Stromal cell of bone marrow (primary cell): ENCODE data around the gene NEO1.

Experiments
- DNase-seq: peaks from one replicate; pipeline ENCODE4 v3.0.0-alpha.2; 2012; ENCODE audit warnings: low read depth

NEO1 gene, protein sequence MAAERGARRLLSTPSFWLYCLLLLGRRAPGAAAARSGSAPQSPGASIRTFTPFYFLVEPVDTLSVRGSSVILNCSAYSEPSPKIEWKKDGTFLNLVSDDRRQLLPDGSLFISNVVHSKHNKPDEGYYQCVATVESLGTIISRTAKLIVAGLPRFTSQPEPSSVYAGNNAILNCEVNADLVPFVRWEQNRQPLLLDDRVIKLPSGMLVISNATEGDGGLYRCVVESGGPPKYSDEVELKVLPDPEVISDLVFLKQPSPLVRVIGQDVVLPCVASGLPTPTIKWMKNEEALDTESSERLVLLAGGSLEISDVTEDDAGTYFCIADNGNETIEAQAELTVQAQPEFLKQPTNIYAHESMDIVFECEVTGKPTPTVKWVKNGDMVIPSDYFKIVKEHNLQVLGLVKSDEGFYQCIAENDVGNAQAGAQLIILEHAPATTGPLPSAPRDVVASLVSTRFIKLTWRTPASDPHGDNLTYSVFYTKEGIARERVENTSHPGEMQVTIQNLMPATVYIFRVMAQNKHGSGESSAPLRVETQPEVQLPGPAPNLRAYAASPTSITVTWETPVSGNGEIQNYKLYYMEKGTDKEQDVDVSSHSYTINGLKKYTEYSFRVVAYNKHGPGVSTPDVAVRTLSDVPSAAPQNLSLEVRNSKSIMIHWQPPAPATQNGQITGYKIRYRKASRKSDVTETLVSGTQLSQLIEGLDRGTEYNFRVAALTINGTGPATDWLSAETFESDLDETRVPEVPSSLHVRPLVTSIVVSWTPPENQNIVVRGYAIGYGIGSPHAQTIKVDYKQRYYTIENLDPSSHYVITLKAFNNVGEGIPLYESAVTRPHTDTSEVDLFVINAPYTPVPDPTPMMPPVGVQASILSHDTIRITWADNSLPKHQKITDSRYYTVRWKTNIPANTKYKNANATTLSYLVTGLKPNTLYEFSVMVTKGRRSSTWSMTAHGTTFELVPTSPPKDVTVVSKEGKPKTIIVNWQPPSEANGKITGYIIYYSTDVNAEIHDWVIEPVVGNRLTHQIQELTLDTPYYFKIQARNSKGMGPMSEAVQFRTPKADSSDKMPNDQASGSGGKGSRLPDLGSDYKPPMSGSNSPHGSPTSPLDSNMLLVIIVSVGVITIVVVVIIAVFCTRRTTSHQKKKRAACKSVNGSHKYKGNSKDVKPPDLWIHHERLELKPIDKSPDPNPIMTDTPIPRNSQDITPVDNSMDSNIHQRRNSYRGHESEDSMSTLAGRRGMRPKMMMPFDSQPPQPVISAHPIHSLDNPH (N-terminal part only)

DNA sequence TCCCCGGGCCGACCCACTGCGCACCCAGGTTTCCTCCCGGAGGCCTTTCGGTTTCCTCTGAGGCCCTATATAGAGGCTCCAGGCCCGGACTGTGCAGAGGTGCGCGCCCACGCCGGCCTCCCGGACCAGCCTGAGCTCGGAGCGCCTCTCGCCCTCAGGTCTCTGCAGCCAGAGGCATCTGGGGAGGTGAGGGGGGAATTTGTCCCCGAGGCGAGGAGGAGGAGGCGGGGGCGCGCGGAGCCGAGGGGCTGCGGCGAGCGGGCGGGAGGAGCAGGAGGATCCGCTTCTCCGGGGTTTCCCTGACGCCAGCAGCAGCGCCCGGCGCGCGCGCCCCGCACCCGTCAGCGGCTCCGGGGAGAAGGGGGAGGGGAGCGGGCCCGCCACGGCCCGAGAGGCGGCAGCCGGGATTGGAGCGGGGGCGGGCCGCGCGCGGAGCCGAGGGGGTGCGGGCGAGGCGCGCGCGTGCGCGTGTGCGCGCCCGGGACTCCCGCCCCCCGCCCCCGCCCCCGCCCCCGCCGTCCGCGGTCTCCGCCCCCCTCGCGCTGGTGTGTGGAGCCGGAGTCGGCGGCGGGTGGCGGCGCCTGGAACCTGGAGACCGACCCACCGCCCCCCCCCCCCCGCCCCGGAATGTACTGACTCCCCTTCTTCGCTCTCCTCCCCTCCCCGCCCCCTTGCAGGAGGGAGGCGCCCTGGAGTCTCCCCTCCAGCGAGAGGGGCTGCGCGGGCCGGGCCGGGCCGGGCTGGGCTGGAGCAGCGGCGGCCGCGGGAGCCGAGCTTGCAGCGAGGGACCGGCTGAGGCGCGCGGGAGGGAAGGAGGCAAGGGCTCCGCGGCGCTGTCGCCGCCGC lies at the start of gene NEO1:
TSS of gene NEO1 (plus strand) at position 657 of the 846 bp plus-strand sequence. CDS start 213 bp downstream, outside the sequence.
- peak; percentile 63 for DNase-seq

DNA sequence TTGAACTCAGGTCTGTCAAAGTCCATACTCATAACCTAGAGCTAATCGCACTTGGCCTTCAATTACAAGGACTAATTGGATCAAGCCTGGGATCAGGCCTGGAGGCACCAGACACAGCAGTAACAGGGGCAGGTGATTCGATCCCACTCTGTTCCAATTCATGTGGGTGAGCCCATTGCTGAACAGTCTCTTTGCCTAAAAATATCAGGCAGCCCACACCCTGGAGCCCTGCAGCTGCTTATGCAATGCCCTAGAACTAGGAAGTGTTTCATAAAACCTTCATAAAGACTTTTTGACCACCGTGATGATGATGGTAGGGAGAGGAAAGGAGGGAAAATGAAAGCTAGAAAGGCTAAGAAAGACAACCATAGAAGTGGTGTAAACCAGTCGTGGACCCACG lies 47.8 kb upstream of the NEO1 start:
- no peak for DNase-seq

DNA sequence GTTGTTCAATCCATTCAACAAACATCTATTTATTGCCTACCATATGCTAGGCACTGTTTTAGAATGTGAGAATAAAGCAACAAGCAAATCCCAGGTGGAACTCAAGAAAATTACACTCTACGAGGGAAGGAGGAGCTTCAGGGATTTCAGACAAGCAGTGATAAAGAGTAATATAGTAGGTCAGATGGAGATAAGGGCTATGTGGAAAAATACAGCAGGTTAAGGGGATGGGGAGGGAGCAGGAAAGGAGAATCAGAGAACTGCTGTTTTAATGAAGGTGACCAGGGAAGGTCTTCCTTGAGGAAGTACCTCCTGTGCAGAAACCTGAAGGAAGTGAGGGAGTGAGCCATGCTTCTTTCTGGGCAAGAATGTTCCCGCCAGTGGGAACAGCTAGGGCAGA lies 47.2 kb upstream of the NEO1 start:
- no peak for DNase-seq

DNA sequence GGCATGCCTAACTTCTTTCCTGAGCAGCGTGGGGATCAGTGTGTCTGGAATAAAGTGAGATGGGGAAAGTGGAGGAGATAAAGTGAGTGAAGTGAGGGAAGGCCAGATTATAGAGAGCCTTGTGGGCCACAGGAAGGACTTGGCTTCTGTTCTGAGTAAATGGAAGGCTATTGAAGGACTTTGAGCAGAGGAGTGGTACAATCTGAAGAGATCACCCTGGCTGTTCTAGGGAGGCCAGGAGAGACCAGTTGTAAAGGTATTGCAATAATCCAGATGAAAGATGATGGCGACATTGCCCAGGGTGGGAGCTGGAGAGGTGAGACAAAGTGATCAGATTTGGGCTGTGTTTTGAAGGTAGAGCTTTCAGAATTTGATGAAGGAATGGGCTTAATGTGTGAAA lies 46.8 kb upstream of the NEO1 start:
- DNase-seq = no peak

DNA sequence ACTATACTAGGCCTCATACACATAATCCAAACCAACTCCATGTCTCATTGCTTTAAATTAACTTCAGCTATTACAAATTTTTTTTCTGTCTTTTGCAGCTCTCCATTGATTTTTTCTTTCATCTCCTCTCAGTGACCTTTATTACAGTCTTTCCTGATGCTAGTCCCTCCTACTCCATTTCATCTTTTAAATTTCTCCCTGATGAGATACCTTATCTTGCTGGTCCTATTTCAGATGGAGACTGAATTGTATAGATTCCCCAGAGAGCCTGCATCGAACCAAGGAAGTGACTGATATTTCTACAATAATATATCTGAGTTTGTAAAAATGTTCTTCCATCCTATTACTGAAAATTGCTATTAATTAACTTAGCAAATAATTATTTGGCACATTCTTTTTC lies 45.7 kb upstream of the NEO1 start:
- DNase-seq = no peak

DNA sequence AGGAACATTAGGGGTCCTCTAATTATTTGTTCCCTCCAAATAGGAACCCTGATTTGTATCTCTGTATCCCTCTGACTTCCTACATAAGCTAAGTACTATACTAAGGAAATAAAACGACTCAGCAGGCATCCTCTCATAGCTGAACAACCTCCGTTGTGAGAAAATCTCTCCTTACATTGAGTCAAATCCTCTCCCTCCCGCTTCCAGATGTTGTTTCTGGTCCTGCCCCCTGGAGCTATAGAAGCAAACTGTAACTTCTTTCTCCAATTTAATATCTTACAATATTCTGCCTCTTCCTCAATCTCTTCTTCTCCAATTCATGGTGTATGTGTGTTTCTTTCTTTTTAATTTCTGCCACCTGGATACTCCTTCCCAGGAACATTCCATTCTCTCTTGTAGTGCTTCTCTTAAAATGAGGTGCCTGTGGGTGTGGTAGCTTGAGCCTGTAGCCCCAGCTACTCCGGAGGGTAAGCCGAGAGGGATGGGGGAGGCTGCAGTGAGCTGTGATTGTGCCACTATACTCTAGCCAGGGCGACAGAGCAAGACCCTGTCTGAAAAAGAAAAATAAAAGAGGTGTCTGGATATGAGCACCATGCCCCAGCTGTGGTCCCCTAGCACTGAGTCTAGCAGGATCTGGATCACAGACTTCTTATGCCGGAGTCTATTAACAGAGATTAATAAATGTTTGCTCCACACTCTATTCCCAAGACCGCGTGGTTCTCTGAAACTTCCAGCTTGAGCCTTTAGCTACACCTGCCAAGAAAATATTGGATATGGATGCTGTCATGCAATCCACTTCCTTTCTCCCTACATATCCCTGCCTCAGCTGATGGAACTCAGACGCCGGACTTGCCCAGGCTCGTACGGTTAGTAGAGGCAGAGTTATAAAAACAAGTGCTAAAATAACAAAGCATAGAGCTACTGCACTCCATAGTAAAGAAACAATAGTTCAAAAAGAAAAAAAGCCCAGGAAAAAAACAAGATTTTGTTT lies 42.9 kb upstream of the NEO1 start:
- DNase-seq = no peak

DNA sequence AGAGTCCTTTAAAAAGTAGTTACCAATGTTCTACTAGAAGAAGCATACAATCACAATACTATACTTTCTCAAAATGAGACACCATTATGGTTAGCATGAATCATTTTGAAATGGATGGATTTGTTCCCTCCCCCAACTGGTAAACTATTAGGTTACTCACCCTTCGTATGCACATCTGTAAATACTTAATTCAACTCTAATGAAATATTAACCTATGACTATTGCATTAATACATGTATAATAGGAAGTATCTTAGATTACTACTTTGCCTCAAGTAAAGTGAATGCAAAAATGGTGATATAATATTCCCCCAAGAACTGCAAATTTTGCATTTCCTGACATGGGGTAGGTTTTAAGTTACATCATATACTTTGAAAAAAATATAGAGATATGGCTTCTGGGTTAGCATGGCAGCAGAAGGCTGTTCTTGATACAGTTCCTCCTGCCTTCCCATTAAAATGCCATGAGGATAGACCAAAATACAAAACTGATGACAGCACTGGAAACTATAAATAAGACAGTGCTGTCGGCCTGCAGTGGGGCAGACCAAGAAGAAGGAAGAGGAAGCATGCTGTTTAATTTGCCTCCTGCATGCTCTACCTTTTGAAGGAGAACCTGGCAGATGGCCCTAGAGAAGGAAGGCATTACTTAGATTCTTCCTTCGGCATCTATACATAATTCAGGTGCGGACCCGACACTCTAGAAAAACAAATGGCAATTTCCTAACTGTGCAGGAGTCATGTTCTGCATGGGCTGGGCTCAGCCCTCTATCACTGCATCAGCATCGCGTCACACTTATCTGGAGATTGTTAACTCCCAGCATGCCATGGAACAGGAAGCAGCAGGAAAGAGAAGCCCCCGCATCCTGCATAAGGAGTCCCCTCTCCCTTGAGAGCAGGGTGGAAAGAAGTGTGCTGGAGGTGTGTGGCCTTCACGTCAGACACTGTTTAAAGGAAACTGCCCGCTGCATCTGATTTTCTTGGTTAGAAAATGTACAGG lies 41.8 kb upstream of the NEO1 start:
- no peak for DNase-seq

DNA sequence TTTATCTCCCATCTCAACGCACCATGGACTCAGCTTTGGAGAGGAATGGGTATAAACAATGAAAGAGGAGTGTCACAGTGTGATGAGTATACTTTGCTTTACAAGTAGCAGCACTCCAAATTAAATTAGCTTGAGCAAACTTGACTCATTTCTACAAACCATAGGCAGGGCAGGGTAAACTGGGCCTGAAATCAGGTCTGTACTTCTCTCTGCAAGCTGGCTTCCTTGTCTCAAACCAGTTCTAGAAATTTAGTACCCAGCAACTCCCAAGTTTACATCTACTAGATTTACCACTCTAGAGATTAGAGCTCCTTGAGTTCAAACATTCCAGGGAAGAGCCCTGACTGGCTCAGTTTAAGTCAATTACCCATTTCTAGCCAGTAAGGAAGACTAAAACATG lies 37.4 kb upstream of the NEO1 start:
- no peak for DNase-seq

DNA sequence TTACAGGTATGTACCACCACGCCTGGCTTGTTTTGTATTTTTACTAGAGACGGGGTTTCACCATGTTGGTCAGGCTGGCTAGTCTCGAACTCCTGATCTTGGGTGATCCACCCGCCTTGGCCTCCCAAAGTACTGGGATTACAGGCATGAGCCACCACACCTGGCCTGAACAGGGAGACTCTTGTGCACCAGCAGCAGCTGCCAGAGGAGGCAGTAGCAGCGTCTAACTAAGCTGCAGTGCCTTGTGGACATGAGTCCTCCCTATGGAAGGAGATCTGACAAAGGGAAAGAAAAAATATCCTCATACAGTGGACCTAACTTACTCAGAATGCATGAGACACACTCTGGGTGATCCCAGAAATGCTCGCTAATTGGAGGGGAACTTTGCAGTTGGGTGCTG lies 36.8 kb upstream of the NEO1 start:
- DNase-seq = no peak

DNA sequence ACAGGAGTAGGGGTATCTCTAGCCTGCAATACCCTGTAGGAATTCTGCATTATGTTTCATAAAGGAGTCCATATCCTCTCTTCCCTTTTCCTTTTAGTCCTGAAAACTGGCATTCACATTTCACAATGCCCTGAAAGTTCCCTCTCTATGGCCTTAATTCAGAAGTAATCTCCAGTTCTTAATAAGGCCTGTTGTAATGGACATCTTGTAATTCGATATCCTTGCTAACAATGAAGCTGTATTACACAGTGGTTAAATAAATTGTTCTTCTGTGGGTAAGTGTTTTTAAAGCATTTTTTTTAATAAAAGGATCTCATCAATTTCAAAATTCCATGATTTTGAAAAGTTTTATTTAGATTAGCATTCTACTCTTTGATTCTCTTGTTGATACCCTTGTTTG lies 34.3 kb upstream of the NEO1 start:
- DNase-seq = no peak

DNA sequence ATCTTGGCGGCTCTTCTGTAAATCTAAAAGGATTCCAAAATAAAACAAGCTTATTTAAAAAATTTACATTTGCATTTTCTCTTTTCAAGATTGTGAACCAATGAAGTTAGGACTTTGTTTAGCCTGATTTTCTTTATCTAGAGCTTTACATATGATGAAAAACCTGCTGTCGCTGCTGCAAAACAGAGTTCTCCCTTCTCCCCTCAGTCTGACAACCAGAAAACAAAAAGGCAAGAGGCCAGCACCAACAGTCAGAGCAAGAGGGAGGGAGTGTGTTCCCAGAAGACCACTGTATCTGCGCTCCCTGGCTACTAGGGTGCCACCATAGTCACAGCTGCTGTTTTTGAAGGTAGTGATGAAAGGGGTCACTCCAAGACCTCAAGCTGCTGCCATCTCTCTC lies 33.1 kb upstream of the NEO1 start:
- DNase-seq = no peak

DNA sequence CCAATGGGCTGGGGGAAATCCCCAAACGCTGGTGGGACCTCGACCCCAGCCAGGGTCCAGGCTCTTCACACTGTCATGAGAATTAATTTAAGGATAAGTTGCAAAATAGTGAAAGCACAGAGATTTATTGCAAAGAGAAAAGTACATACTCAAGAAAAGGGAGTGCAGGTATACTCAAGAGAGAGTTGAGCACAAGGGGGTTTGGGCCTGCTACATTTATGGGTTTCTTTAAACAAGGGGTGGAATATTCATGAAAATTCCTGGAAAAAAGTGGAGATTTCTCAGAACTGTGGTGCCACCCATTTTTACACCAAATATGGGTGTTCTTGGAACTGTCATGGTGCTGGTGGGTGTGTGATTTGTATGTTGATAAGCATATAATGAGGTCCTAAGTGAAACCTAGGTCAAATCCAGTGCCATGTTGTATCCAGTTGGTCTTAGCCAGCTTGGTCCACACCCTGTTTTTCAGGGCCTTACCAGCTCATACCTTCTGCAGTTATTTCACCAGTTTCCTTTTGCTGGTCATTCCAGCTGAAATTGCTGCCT lies 32.6 kb upstream of the NEO1 start:
- no peak for DNase-seq

DNA sequence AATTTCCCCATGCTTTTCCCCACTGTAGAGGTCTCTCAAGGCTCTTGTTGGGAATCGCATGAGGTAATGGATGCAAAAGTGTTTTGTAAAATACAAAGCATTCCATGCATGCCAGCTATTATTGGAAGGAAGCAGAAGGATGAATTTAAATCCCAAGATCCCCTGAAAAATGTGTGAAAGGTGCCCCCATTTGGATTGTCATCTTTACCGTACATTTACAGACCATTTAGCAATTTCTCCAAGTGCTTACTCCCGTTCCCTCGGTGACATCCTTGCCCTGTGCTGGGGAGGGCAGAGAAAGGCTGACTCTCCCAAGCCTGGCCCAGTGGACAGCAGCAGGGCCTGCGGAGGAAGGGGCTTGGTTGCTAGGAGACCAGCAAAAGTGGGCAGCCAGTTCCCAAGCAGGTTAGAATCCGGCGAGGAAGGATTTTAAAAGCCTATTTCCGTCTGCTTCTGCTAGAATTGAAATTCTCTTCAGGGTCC lies 31.1 kb upstream of the NEO1 start:
- DNase-seq = no peak

DNA sequence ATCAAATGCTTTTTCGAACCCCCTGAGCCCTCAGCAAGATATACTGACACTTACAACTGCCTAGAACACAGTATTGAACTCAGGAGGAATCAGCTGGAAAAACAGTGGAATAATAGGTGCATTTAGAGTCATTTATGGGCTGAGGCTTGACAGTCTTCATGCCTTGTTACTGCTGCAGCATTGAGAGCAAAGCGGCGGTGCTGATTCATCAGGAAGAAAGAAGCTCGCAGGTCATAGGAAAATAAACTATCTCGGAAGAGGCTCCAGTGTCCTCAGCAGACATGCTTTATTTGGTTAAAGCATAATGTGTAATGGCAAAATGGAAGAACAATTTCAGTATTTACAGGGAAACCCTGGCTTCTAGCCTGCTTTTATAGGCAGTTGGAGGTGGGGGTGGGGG lies 30.1 kb upstream of the NEO1 start:
- DNase-seq = no peak

DNA sequence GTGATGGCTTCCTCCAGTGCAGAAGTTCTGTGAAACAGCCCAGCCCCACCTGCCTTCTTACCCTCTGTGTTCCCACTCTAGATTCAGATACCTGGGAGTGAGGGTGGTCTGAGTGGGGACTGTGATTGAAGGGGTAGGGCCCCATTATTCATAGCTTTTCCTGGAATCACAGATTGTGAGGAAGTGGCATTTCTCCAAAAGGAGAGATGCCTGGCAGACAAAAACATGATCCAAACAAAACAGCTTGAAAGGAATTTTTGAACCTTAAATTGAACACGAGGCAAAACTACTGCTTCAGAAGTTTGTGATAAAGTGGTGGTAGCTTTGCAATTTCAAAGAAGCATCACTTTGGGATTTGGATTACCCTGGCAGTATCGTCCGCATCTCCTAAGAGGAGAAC lies 29.2 kb upstream of the NEO1 start:
- DNase-seq = no peak

DNA sequence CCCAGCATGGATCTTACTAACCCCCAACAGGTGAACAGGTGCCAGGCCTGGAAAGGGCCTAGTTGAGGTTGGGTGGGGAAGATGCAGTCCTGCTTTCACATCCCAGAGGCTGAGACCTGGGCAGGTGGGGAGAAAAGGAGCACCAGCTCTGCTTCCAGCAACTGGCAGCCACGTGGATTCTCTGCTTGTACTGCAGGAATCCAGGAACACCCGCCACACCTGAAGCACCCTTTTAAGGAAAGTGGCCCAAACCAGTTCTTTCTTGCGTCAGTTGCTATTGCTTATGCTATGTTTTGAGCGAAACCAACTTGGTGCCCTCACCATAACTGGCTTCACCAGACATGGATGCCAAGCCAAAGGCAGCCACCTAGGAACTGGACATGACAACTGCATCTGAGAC lies 28.1 kb upstream of the NEO1 start:
- no peak for DNase-seq

DNA sequence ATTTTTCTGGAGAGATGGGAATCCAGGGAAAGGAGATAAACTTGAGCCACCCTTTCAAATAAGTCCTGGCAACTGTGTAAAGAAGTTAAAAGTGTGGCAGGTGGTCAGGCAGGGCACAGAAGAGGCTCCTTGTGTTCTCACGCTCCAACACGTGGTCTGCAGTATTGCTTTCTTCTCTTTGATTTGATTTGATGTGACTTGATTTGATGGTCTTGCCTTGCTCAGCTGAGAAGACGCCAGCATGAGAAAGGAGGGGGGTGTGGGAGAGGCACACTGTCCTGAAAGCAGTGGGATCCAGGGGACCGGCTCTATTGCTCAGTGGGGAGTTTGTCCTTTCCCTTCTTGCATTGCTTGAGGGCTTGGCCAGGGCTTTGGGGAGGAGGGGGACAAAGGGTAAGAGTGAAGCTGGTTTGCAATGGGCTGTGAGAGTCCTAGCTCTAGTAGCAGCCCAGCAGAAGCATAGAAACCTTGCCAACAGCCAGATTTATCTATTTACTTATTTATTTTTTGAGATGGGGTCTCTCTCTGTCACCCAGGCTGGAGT lies 25.7 kb upstream of the NEO1 start:
- no peak for DNase-seq

DNA sequence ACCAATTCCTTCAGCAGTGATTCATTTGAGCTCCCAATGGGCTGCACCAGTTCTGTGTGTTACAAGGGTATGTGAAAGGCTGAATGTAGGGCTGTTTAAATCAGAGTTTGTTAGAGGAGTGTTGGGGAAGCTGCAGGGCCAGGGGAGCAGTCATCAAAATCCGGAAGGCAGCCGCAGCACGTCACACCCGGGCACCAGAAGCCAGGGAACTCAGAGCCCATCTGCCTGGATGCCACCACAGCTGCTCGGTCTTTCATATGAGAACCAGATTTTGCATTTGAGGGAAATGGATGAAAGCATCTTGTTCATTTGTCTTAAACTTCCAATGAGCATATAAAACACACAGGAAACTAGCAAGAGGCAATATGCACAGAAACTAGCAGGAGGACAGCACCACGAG lies 24.2 kb upstream of the NEO1 start:
- no peak for DNase-seq
